K562 (cell line): Measurements from ENCODE around the gene NRF1. TPM values are rescaled to one million over a fixed set of nuclear protein-coding genes. Genes with fewer than 3 reads are reported as not detected.

Experiments used
- EP400 ChIP-seq: fragments of 450-650 bp; IDR thresholded peaks from 2 replicates; pipeline ENCODE4 v1.6.1; 2017; ENCODE audit warnings: antibody characterized with exemption, mild to moderate bottlenecking, moderate library complexity
- FOXK1 ChIP-seq: sonication (generic); formaldehyde crosslinking; IDR thresholded peaks from 2 replicates; pipeline ENCODE4 v1.8.0; 2022; ENCODE audit warnings: missing genetic modification reagents, mild to moderate bottlenecking, borderline replicate concordance
- MAFK ChIP-seq: IDR thresholded peaks from 2 replicates; pipeline ENCODE4 v1.6.1; 2011; ENCODE audit warnings: low read length, improper control_type of control experiment
- MCM7 ChIP-seq, 2 experiments: fragments of 450-650 bp; IDR thresholded peaks; 2 replicates each; pipeline ENCODE4 v1.6.1; 2016 to 2018
- POLR2AphosphoS5 ChIP-seq: IDR thresholded peaks from 2 replicates; pipeline ENCODE4 v1.6.1; 2011; ENCODE audit warnings: mild to moderate bottlenecking, low read depth, low read length, moderate library complexity; ENCODE audit not compliant: control insufficient read depth, insufficient read depth
- SMAD3 ChIP-seq: fragments of 450-650 bp; formaldehyde crosslinking; conservative IDR thresholded peaks from 2 replicates; pipeline ENCODE4 v1.4.0; 2020; ENCODE audit warnings: mild to moderate bottlenecking
- STAG1 ChIP-seq: sonication (generic); formaldehyde crosslinking; IDR thresholded peaks from 2 replicates; pipeline ENCODE4 v1.5.0; 2020; ENCODE audit warnings: missing genetic modification reagents, borderline replicate concordance
- polyA plus RNA-seq, 8 experiments: library from polyadenylated mRNA; depleted of rRNA in 4 of 8; stranded (reverse) in 5 of 8; unstranded in 3 of 8; fragments of >200 nt; fragmentation: Nextera tagmentation in 2 of 8; fragmentation: Illumina TruSeq in 1 of 8; extraction: Ambion mirVana in 2 of 8; extraction: Trizol in 1 of 8; gene quantifications; 2 replicates each; pipeline versions ENCODE4 v1.2.1 to v1.2.3, GENCODE V29; 2011 to 2014; ENCODE audit warnings: inconsistent platforms in 1 of 8, missing spikeins in 1 of 8
- total RNA-seq, 7 experiments: library from RNA; depleted of rRNA in 6 of 7; stranded (reverse); fragments of >200 nt in 6 of 7; fragmentation: Illumina TruSeq in 2 of 7; extraction: Trizol in 2 of 7; gene quantifications; 2 replicates each; pipeline versions ENCODE4 v1.2.1 to v1.2.3, GENCODE V29; 2011 to 2021; ENCODE audit warnings: low replicate concordance in 1 of 7
- TF ChIP-seq, protein P1 (sequence below): sonication (generic); formaldehyde crosslinking; IDR thresholded peaks from 2 replicates; pipeline ENCODE4 v1.9.0; 2022; ENCODE audit warnings: mild to moderate bottlenecking, missing genetic modification reagents
- TF ChIP-seq, protein P2 (sequence below): sonication (generic); formaldehyde crosslinking; IDR thresholded peaks from 2 replicates; pipeline ENCODE4 v1.8.0; 2022; ENCODE audit warnings: mild to moderate bottlenecking, missing genetic modification reagents

Gene NRF1
- total and polyA plus RNA-seq, 9 of the 15 experiments (the other 6 are each of a cell fraction or from before 2014, with no cell fraction given): 8.6 to 28.8 (median 20.3) TPM

DNA sequence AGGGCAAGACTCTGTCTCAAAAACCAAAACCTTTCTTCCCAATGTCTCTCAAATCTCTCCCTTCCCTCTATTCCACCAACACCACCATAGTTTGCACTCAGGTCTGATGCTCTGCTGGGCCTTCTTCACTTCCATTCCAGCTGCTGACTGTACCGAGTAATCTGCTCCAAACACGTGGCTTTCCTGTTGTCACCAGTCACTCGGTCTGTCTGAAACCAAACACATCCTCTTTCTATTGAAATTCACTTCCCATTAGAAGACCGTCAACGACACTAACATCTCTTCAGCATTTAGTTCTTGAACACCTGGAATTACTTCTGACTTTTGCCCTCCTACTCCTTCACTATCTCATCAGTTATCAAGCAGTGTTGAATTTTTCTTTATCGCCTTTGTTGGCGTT is 4.7 kb upstream of the NRF1 start (continued):
- no peak for TF ChIP-seq MAFK
- no peak for TF ChIP-seq SMAD3
- TF ChIP-seq FOXK1 (CRISPR knock-in tag): no peak
- 0 out of 2 replicates have a peak, but pooled peaks have one; percentile 42 for TF ChIP-seq POLR2AphosphoS5
- TF ChIP-seq EP400: no peak
- TF ChIP-seq, protein P1, sequence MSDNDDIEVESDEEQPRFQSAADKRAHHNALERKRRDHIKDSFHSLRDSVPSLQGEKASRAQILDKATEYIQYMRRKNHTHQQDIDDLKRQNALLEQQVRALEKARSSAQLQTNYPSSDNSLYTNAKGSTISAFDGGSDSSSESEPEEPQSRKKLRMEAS (CRISPR knock-in tag): 0 out of 2 replicates have a peak, but pooled peaks have one; percentile 31
- TF ChIP-seq, protein P2, sequence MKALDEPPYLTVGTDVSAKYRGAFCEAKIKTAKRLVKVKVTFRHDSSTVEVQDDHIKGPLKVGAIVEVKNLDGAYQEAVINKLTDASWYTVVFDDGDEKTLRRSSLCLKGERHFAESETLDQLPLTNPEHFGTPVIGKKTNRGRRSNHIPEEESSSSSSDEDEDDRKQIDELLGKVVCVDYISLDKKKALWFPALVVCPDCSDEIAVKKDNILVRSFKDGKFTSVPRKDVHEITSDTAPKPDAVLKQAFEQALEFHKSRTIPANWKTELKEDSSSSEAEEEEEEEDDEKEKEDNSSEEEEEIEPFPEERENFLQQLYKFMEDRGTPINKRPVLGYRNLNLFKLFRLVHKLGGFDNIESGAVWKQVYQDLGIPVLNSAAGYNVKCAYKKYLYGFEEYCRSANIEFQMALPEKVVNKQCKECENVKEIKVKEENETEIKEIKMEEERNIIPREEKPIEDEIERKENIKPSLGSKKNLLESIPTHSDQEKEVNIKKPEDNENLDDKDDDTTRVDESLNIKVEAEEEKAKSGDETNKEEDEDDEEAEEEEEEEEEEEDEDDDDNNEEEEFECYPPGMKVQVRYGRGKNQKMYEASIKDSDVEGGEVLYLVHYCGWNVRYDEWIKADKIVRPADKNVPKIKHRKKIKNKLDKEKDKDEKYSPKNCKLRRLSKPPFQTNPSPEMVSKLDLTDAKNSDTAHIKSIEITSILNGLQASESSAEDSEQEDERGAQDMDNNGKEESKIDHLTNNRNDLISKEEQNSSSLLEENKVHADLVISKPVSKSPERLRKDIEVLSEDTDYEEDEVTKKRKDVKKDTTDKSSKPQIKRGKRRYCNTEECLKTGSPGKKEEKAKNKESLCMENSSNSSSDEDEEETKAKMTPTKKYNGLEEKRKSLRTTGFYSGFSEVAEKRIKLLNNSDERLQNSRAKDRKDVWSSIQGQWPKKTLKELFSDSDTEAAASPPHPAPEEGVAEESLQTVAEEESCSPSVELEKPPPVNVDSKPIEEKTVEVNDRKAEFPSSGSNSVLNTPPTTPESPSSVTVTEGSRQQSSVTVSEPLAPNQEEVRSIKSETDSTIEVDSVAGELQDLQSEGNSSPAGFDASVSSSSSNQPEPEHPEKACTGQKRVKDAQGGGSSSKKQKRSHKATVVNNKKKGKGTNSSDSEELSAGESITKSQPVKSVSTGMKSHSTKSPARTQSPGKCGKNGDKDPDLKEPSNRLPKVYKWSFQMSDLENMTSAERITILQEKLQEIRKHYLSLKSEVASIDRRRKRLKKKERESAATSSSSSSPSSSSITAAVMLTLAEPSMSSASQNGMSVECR (CRISPR knock-in tag): no peak
- TF ChIP-seq STAG1 (CRISPR knock-in tag): no peak
- no peak for TF ChIP-seq MCM7 (IDR thresholded peaks at IDR 0.05)
